Natural killer cell (primary cell): Measurements from ENCODE around the gene BHLHE40. TPM values are rescaled to one million over a fixed set of nuclear protein-coding genes. Genes with fewer than 3 reads are reported as not detected.

Source experiments
- ATAC-seq, 3 donors: fragments of 150-1000 bp in 2 of 3; fragments of 200-7000 bp in 1 of 3; cut with Tn5 transposase; 1 replicate in 1 of 3; 2 replicates in 2 of 3; pipeline ENCODE4 v1.10.0; 2021; ENCODE audit warnings: mild to moderate bottlenecking in 2 of 3, moderate library complexity in 2 of 3
- DNase-seq, 2 donors: peaks; one replicate each; pipeline versions ENCODE4 v3.0.0 to v3.0.0-alpha.2; 2013 to 2021; ENCODE audit warnings: mixed read lengths in 1 of 2
- H3K27ac ChIP-seq: one replicate; pipeline ENCODE4 v1.5.1; 2013; ENCODE audit warnings: mild to moderate bottlenecking, low read length
- H3K27me3 ChIP-seq: one replicate; pipeline ENCODE4 v1.6.1; 2013; ENCODE audit warnings: low read length; ENCODE audit not compliant: control insufficient read depth, insufficient read depth
- H3K36me3 ChIP-seq: one replicate; pipeline ENCODE4 v1.6.1; 2013; ENCODE audit warnings: low read length; ENCODE audit not compliant: control insufficient read depth, insufficient read depth
- H3K4me1 ChIP-seq: one replicate; pipeline ENCODE4 v1.6.1; 2013; ENCODE audit warnings: low read length; ENCODE audit not compliant: control insufficient read depth, insufficient read depth
- H3K4me3 ChIP-seq: one replicate; pipeline ENCODE4 v1.5.1; 2013; ENCODE audit warnings: low read length
- H3K9me3 ChIP-seq: one replicate; pipeline ENCODE4 v1.6.1; 2013; ENCODE audit warnings: low read length; ENCODE audit not compliant: control insufficient read depth, insufficient read depth
- H3K27ac Mint-ChIP-seq, 2 donors: one replicate each; pipeline ENCODE4 v1.8.0; 2022; ENCODE audit warnings: mild to moderate bottlenecking in 2 of 2, mixed read lengths in 2 of 2, moderate library complexity in 1 of 2
- H3K27me3 Mint-ChIP-seq, 2 donors: one replicate each; pipeline ENCODE4 v1.8.0; 2022; ENCODE audit warnings: low read depth in 2 of 2, mixed read lengths in 2 of 2
- H3K36me3 Mint-ChIP-seq: one replicate; pipeline ENCODE4 v1.8.0; 2022; ENCODE audit warnings: mixed read lengths
- H3K4me1 Mint-ChIP-seq, 2 donors: one replicate each; pipeline ENCODE4 v1.8.0; 2022; ENCODE audit warnings: mixed read lengths in 2 of 2
- H3K4me3 Mint-ChIP-seq: one replicate; pipeline ENCODE4 v1.8.0; 2022; ENCODE audit warnings: mild to moderate bottlenecking, moderate library complexity, mixed read lengths
- H3K9me3 Mint-ChIP-seq, 2 donors: one replicate each; pipeline ENCODE4 v1.8.0; 2022; ENCODE audit warnings: mixed read lengths in 2 of 2
- CTCF ChIP-seq: fragments of 200-600 bp; IDR thresholded peaks from one replicate; pipeline ENCODE4 v1.8.0; 2022; ENCODE audit warnings: antibody characterized with exemption
- WGBS: methylation state at CpG from one replicate; pipeline ENCODE4 v1.1.7; 2013; ENCODE audit warnings: missing lambda C conversion rate; ENCODE audit not compliant: insufficient coverage; 5-methylcytosine and 5-hydroxymethylcytosine counted together
- intact Hi-C: fragments of 100-400 bp; cut with micrococcal nuclease; formaldehyde crosslinking; loops from one replicate; pipeline ENCODE4 v1.14.2; 2022
- total RNA-seq, 4 donors: library from RNA; stranded (reverse); fragments of 120-200 nt in 1 of 4; gene quantifications; one replicate each; pipeline versions ENCODE4 v1.2.3 to v1.2.4, GENCODE V29; 2013 to 2022

BHLHE40 gene
- total RNA-seq, 3 donors from 2014 or later (not counting 1 experiment from before 2014, with no cell fraction given) = 512 to 725 (median 719) TPM

- H3K27ac Mint-ChIP-seq = peak overlapping the region; percentile 83 to 87
- Histone ChIP-seq H3K36me3 (no peaks in the 10 kb centered on the region), H3K27me3 (no peaks in the 10 kb centered on the region), H3K9me3 (no peaks in the 10 kb centered on the region), H3K4me1 (peaks cover 55% of the 10 kb centered on the region), H3K4me3 (no peak overlapping the region), H3K27ac (peak overlapping the region; percentile 26)
- 35% methylated on average over 14 of the region's 16 CpGs for WGBS
- peaks cover 37 to 40% of the 10 kb centered on the region in 2 donors for H3K4me1 Mint-ChIP-seq
- no peaks in the 10 kb centered on the region for H3K36me3 Mint-ChIP-seq
- DNase-seq (peak; percentile 61 to 80), ATAC-seq (peak; percentile 65 to 76 (median 67))
- H3K4me3 Mint-ChIP-seq = peak overlapping the region; percentile 41
- TF ChIP-seq CTCF = no peak
- no peaks in the 10 kb centered on the region for H3K9me3 Mint-ChIP-seq
- no peaks in the 10 kb centered on the region for H3K27me3 Mint-ChIP-seq
- intact Hi-C loops = loop anchor here (1.0 to 2.0 kb wide), 4 partner anchors 14 to 36 kb away; no protein-coding TSS in a partner anchor
Observed at GRCh38 chr3:5002174-5002870, 23.1 kb downstream of the BHLHE40 start.

GRCh38 chr3:5002871-5003247 lies 23.6 kb downstream of the BHLHE40 start:
- Mint-ChIP-seq H3K36me3 (no peaks in the 10 kb centered on the region), H3K4me3 (no peak overlapping the region), H3K9me3 (no peaks in the 10 kb centered on the region), H3K27ac (peak overlapping the region; percentile 83 to 87), H3K27me3 (no peaks in the 10 kb centered on the region), H3K4me1 (peaks cover 40 to 42% of the 10 kb centered on the region in 2 donors)
- intact Hi-C loops = loop anchor here (1.0 to 2.0 kb wide), 4 partner anchors 14 to 35 kb away; no protein-coding TSS in a partner anchor
- Histone ChIP-seq H3K27me3 (no peaks in the 10 kb centered on the region), H3K36me3 (no peaks in the 10 kb centered on the region), H3K27ac (peak overlapping the region; percentile 26), H3K4me1 (peaks cover 60% of the 10 kb centered on the region), H3K9me3 (no peaks in the 10 kb centered on the region), H3K4me3 (no peak overlapping the region)
- no peak for TF ChIP-seq CTCF
- DNase-seq (no peak), ATAC-seq (no peak)
- 75% methylated on average over 6 of the region's 6 CpGs for WGBS

- Mint-ChIP-seq H3K27me3 (no peaks in the 10 kb centered on the region), H3K27ac (peak overlapping the region; percentile 93 to 96)
- no peak for DNase-seq
Observed at GRCh38 chr3:5004319-5005152, 25.3 kb downstream of the BHLHE40 start.

More at GRCh38 chr3:5004319-5005152, 25.3 kb downstream of the BHLHE40 start:
- ATAC-seq = no peak
- Mint-ChIP-seq H3K4me1 (peaks cover 39 to 45% of the 10 kb centered on the region in 2 donors), H3K9me3 (no peaks in the 10 kb centered on the region), H3K4me3 (no peak overlapping the region), H3K36me3 (no peaks in the 10 kb centered on the region)
- WGBS = 92% methylated on average over 12 of the region's 12 CpGs
- Histone ChIP-seq H3K4me3 (no peak overlapping the region), H3K36me3 (no peaks in the 10 kb centered on the region), H3K4me1 (peaks cover 66% of the 10 kb centered on the region), H3K27me3 (no peaks in the 10 kb centered on the region), H3K27ac (no peak overlapping the region), H3K9me3 (no peaks in the 10 kb centered on the region)
- TF ChIP-seq CTCF = no peak
- intact Hi-C loops = no loop called here
